Heart left ventricle (tissue), 16 donors: ENCODE data around the gene CIC. TPM values are rescaled to one million over a fixed set of nuclear protein-coding genes. Genes with fewer than 3 reads are reported as not detected.

ENCODE experiments used
- ATAC-seq, 4 donors: fragments of 200-7000 bp; cut with Tn5 transposase; one replicate each; pipeline ENCODE4 v1.9.1; 2020 to 2022; ENCODE audit warnings: moderate library complexity in 4 of 4, mild to moderate bottlenecking in 3 of 4, moderate number of reproducible peaks in 1 of 4
- DNase-seq, 5 donors: peaks; one replicate each; pipeline ENCODE4 v3.0.0-alpha.2; 2020
- H3K27ac ChIP-seq, 12 donors: fragments of 200-600 bp; sonication (generic) in 4 of 12; one replicate each; pipeline versions ENCODE4 v1.5.0 to v1.8.0; 2016 to 2022; ENCODE audit warnings: mild to moderate bottlenecking in 2 of 12
- H3K27me3 ChIP-seq, 9 donors: fragments of 200-600 bp; sonication (generic) in 2 of 9; one replicate each; pipeline versions ENCODE4 v1.5.1 to v1.8.0; 2016 to 2022; ENCODE audit warnings: mild to moderate bottlenecking in 3 of 9
- H3K36me3 ChIP-seq, 9 donors: fragments of 200-600 bp; sonication (generic) in 2 of 9; one replicate each; pipeline versions ENCODE4 v1.5.0 to v1.8.0; 2018 to 2022; ENCODE audit warnings: mild to moderate bottlenecking in 2 of 9
- H3K4me1 ChIP-seq, 12 donors: fragments of 200-600 bp; sonication (generic) in 4 of 12; one replicate each; pipeline versions ENCODE4 v1.5.0 to v1.8.0; 2016 to 2022; ENCODE audit warnings: mild to moderate bottlenecking in 3 of 12
- H3K4me3 ChIP-seq, 12 donors: fragments of 200-600 bp; sonication (generic) in 4 of 12; one replicate each; pipeline versions ENCODE4 v1.5.0 to v1.8.0; 2017 to 2022; ENCODE audit warnings: mild to moderate bottlenecking in 9 of 12, moderate library complexity in 4 of 12
- H3K9me3 ChIP-seq, 12 donors: fragments of 200-600 bp; sonication (generic) in 4 of 12; one replicate each; pipeline versions ENCODE4 v1.5.0 to v1.8.0; 2016 to 2022; ENCODE audit warnings: mild to moderate bottlenecking in 1 of 12
- POLR2A ChIP-seq, 2 donors: fragments of 450-650 bp; IDR thresholded peaks; one replicate each; pipeline ENCODE4 v1.6.1; 2017; ENCODE audit warnings: antibody characterized with exemption in 2 of 2, mild to moderate bottlenecking in 2 of 2, moderate library complexity in 2 of 2
- WGBS, 4 donors: extraction: QIAGEN DNeasy Blood & Tissue Kit in 2 of 4; methylation state at CpG; one replicate each; pipeline versions ENCODE4 v1.1.5 to v1.1.7; 2013 to 2018; 5-methylcytosine and 5-hydroxymethylcytosine counted together
- intact Hi-C, 10 donors: fragments of 100-400 bp; cut with DNase I; formaldehyde crosslinking; loops; one replicate each; pipeline versions ENCODE4 v1.11.1 to v1.14.2; 2022
- long read RNA-seq, 3 donors: library from polyadenylated mRNA; unstranded; transcript quantifications; one replicate each; pipeline ENCODE4 v2.0.0, GENCODE V29; 2020 to 2021
- polyA plus RNA-seq, 2 donors: library from polyadenylated mRNA; stranded (reverse); fragments of 200-250 nt; gene quantifications; one replicate each; pipeline ENCODE4 v1.2.3, GENCODE V29; 2013
- total RNA-seq, 9 donors: library from RNA; depleted of rRNA in 2 of 9; stranded (reverse); fragments of >200 nt in 2 of 9; fragmentation: NEBNext Ultra II Directional in 3 of 9; extraction: Animal tissue kit (Norgen Biotek cat#: 25700) in 3 of 9; gene quantifications; one replicate each; pipeline versions ENCODE4 v1.1.0 to v1.2.4, GENCODE V29; 2016 to 2023
- TF ChIP-seq, protein P1 (sequence below), 12 donors: fragments of 200-600 bp; sonication (generic) in 4 of 12; IDR thresholded peaks; one replicate each; pipeline versions ENCODE4 v1.5.0 to v1.8.0; 2018 to 2022; ENCODE audit warnings: antibody characterized with exemption in 12 of 12, mild to moderate bottlenecking in 5 of 12
- donor health status: ischemic (EF 13 %, LVEDD 7.1; RV severe dilation, severe dysfunction).
- donor health status: healthy with polysubstance abuse.
- donor health status: DM: no; HTN: yes; CAD: no.
- donor health status: DM: no; HTN: no; CAD: no.
- donor health status: ischemic (EF 25% LVEDD 6.9; RV normal size, moderate dysfunction).
- donor health status: ischemic (EF 25% LVEDD 5.7; RV mildly dilated, moderate dysfunction).
- donor health status: healthy.
- donor health status: DM: yes; HTN: yes; CAD: no.
- donor health status: ischemic (EF 35%, LVEDD 5.7; RV mildly dilated, moderate dysfunction).
- donor health status: nonischemic (EF 11% LVEDD 7.7; RV severe dilation, severe dysfunction).
- donor health status: DM: yes; HTN: yes; CAD: no.
- donor health status: PGD.
- donor health status: ischemic (EF 29% LVEDD 5.4; RV normal size, mild dysfunction).
- donor health status: nonischemic (EF 23%, LVEDD 6.1; RV moderate dilation, normal function).

The CIC gene
- 10 to 100 TPM; 25.5 to 54.8 (median 35.8) TPM for total RNA-seq
- polyA plus RNA-seq, result 10 to 100 TPM; 27.1 to 27.5 TPM
- long read RNA-seq, donor 1, partial matches to known transcripts, result 7 of 8 reads
- long read RNA-seq, donor 1, other reads (novel, unspliced or antisense), result 1 of 8 reads
- long read RNA-seq, donor 2, partial matches to known transcripts, result 0 of 1 reads
- long read RNA-seq, donor 2, other reads (novel, unspliced or antisense), result 0 of 1 reads
- long read RNA-seq, donor 3, partial matches to known transcripts, result 1 of 8 reads
- long read RNA-seq, donor 3, other reads (novel, unspliced or antisense), result 7 of 8 reads

DNA sequence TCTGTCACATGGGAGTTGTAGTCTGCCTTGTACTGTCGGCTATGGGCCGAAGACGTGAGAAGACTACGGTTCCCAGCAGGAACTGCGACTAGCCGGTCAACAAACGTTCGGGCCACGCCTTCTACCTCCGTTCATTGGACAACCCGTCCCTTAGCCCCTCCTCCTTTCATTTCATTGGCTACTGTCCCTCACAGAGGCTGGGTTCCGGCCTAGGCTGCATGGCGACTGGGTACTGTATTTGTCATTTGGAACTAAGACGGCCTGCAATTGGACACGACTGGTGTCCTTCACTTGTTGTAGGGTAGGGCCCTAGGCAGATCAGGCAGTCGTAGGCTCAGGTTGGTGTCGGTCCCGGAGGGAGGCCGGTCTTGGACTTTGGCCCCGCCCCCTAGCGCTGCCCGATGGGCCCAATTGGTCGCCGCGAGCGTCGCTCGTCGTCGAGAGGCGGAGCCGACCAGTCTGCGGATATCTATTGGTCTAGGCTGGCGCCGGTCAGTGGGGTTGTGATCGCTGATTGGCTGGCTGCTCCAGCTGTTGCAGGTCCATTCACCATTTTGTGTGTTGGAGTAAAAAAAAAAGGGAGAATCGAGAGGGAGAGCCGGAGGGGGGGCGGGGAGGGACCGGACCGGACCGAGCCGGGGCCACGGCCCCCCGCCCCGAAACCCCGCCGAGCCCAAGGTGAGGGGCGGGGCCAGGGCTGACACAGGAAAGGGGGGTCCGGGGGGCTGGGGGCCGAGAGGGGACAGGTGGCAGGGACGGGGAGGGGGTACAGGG is at the start of gene CIC:
TSS of gene CIC (plus strand) at position 549 of the 774 bp plus-strand sequence. CDS start 2,532 bp downstream, outside the sequence.
- intact Hi-C loops, result loop anchor here in 4 of 10 donors (1.0 to 2.0 kb wide), 4 partner anchors 14 to 27 kb away; partner anchors contain the start of genes ERF (in 4 of the 4) and GSK3A (in 1 of the 4)
- no peak for TF ChIP-seq POLR2A (IDR thresholded peaks at IDR 0.05)
- TF ChIP-seq, protein P1, sequence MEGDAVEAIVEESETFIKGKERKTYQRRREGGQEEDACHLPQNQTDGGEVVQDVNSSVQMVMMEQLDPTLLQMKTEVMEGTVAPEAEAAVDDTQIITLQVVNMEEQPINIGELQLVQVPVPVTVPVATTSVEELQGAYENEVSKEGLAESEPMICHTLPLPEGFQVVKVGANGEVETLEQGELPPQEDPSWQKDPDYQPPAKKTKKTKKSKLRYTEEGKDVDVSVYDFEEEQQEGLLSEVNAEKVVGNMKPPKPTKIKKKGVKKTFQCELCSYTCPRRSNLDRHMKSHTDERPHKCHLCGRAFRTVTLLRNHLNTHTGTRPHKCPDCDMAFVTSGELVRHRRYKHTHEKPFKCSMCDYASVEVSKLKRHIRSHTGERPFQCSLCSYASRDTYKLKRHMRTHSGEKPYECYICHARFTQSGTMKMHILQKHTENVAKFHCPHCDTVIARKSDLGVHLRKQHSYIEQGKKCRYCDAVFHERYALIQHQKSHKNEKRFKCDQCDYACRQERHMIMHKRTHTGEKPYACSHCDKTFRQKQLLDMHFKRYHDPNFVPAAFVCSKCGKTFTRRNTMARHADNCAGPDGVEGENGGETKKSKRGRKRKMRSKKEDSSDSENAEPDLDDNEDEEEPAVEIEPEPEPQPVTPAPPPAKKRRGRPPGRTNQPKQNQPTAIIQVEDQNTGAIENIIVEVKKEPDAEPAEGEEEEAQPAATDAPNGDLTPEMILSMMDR (IDR thresholded peaks at IDR 0.05), result no peak
- DNase-seq (peak; percentile 100), ATAC-seq (peak; percentile 88 to 94 (median 90))
- no peaks in the 10 kb centered on the region for H3K27me3 ChIP-seq
- H3K36me3 ChIP-seq, result peaks cover 0 to 24% (median 17%) of the 10 kb centered on the region in 9 donors
- peak within 1 kb of the TSS; percentile 40 to 81 (median 69) for H3K4me3 ChIP-seq
- H3K9me3 ChIP-seq, result no peaks in the 10 kb centered on the region
- WGBS, 4 donors, result 1 to 2% (median 1%) methylated on average over 34 to 52 of the region's 52 CpGs
- H3K4me1 ChIP-seq, result peaks cover 8 to 37% (median 29%) of the 10 kb centered on the region in 12 donors
- peak within 1 kb of the TSS; percentile 93 to 100 (median 97) for H3K27ac ChIP-seq

DNA sequence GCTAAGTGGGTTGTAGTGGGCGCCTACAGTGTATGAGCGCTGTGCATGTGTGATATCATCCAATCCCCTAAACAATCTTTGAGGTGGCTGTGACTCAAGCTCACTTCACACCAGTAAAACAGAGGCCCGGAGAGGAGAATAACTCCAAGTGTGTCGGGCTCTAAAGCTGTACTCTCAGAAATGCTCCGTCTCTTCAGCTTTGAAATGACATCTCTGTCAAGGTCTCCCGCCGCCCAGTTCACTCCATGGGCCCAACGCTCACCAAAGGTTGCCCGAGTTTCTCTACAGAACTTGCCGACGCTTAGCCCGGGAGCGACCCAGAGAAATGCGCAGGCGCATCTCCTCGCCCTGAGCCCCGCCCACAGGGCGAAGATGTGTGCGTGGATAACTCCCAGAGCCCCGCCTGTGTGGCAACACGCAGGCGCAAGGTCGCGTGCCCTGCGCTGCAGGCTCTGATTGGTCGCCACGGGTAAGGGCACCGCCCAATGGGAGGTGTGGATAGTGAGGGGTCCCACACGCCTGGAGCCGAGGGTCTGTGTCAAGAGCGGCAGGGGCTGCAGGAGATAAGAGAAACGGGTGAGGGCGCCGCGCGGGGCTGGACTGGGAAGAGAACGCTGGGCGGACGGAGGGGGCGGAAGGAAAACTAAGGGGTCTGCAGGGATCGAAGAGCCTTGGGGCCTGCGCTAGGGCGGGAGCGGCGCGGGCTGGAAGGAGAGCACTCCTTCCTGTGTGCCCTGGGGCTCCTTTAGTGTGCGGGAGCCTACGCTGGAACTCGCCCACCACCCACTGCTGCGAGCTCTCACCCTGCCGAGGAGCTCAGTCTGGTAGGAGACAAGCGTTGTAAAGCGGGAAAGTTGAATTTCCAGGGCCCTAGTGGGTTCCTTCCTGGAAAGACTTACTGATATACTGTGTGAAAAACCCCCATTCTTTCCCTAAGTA is 49.0 kb upstream of the CIC start, which contains the start of gene ZNF526:
TSS of gene ZNF526 (plus strand) at position 501 of the 939 bp plus-strand sequence. CDS start 4,092 bp downstream, outside the sequence.
- H3K4me3 ChIP-seq, result peak within 1 kb of the TSS; percentile 64 to 98 (median 89)
- TF ChIP-seq POLR2A (IDR thresholded peaks at IDR 0.05), result peak in 1 of 2 donors; percentile 83
- TF ChIP-seq, protein P1 (IDR thresholded peaks at IDR 0.05), result peak in 1 of 12 donors; percentile 5
- no peaks in the 10 kb centered on the region for H3K27me3 ChIP-seq
- peaks cover 0 to 60% (median 34%) of the 10 kb centered on the region in 12 donors for H3K4me1 ChIP-seq
- DNase-seq (peak; percentile 96 to 99 (median 98)), ATAC-seq (peak; percentile 92 to 96 (median 94))
- 1% methylated on average over 44 to 53 of the region's 53 CpGs for WGBS, 4 donors
- H3K9me3 ChIP-seq, result no peaks in the 10 kb centered on the region
- intact Hi-C loops, result loop anchor here in 2 of 10 donors (1.0 to 10.0 kb wide), 2 partner anchors 22 to 355 kb away; partner anchors contain the start of genes GSK3A (in 1 of the 2) and RPS19 (in 1 of the 2)
- peaks cover 0 to 21% (median 11%) of the 10 kb centered on the region in 9 donors for H3K36me3 ChIP-seq
- H3K27ac ChIP-seq, result peak within 1 kb of the TSS in 11 of 12 donors; percentile 50 to 93 (median 80)

DNA sequence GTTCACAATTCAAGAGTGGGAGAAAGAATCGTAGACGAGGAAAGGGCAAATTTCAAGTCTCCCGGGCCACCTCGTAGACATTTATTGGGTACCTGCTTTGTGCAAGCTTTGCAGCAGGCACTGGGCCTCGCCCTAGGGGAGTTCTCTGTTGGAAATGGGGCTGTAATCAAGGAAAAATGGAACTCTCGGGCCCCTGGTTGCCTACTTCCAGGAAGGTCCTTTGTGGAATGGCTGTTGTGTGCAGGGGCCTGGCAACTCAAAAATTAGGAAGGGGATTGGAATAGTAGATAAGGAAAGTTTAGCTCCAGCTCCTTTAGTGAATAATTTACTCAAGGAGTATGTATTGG is 48.3 kb upstream of the CIC start:
- no peaks in the 10 kb centered on the region for H3K9me3 ChIP-seq
- peaks cover 0 to 24% (median 17%) of the 10 kb centered on the region in 9 donors for H3K36me3 ChIP-seq
- no peak for ATAC-seq
- H3K4me3 ChIP-seq, result peak overlapping the region; percentile 64 to 98 (median 89)
- WGBS, 4 donors, result 2 to 3% (median 3%) methylated on average over 6 of the region's 6 CpGs
- intact Hi-C loops, result loop anchor here in 1 of 10 donors (1.0 kb wide), 1 partner anchor 22 kb away; the partner anchor contains the start of gene GSK3A
- no peaks in the 10 kb centered on the region for H3K27me3 ChIP-seq
- TF ChIP-seq, protein P1 (IDR thresholded peaks at IDR 0.05), result no peak
- TF ChIP-seq POLR2A (IDR thresholded peaks at IDR 0.05), result no peak
- peaks cover 0 to 53% (median 33%) of the 10 kb centered on the region in 12 donors for H3K4me1 ChIP-seq
- peak overlapping the region in 9 of 12 donors; percentile 36 to 93 (median 81) for H3K27ac ChIP-seq
- DNase-seq, result no peak
